OCI-LY3 (cell line): Measurements from ENCODE around the gene GAL3ST1.

ENCODE experiments used
- H2AFZ ChIP-seq: fragments of 200-600, 300-600 bp; shearing (Covaris generic); 2 replicates; pipeline ENCODE4 v1.6.0; 2014; ENCODE audit warnings: antibody characterized with exemption, low read depth, low read length
- H3K27ac ChIP-seq: fragments of 200-600, 300-600 bp; sonication (generic); 2 replicates; pipeline ENCODE4 v1.5.1; 2014; ENCODE audit warnings: mild to moderate bottlenecking, low read length, moderate library complexity, mixed read lengths
- H3K27me3 ChIP-seq: fragments of 200-600, 300-600 bp; sonication (generic); 2 replicates; pipeline ENCODE4 v1.6.1; 2014; ENCODE audit warnings: low read depth, low read length, mixed read lengths
- H3K36me3 ChIP-seq: fragments of 200-600, 300-600 bp; sonication (generic); replicated peaks from 2 replicates; pipeline ENCODE3; 2014; ENCODE audit warnings: low read depth, low read length, mixed read lengths
- H3K4me1 ChIP-seq: fragments of 300-600, 200-600 bp; sonication (generic); 2 replicates; pipeline ENCODE4 v1.6.1; 2014; ENCODE audit warnings: low read length, mixed read lengths
- H3K4me2 ChIP-seq: fragments of 200-600, 300-600 bp; sonication (generic); 2 replicates; pipeline ENCODE4 v1.6.1; 2014; ENCODE audit warnings: low read length, mixed read lengths
- H3K4me3 ChIP-seq: fragments of 300-600, 200-600 bp; sonication (generic); 2 replicates; pipeline ENCODE4 v1.5.1; 2014; ENCODE audit warnings: antibody characterized with exemption, mild to moderate bottlenecking, low read length, moderate library complexity
- H3K79me2 ChIP-seq: fragments of 300-600, 200-600 bp; shearing (Covaris generic); 2 replicates; pipeline ENCODE4 v1.6.1; 2014; ENCODE audit warnings: mild to moderate bottlenecking, low read length, mixed read lengths
- H3K9ac ChIP-seq: fragments of 300-600, 200-600 bp; shearing (Covaris generic); 2 replicates; pipeline ENCODE4 v1.6.0; 2014; ENCODE audit warnings: mild to moderate bottlenecking, low read length, moderate library complexity
- H3K9me3 ChIP-seq: fragments of 200-600, 300-600 bp; shearing (Covaris generic); 2 replicates; pipeline ENCODE4 v1.6.1; 2014; ENCODE audit warnings: low read length, mixed read lengths; ENCODE audit not compliant: insufficient read depth
- H4K20me1 ChIP-seq: fragments of 200-600, 300-600 bp; sonication (generic); 2 replicates; pipeline ENCODE4 v1.6.1; 2016; ENCODE audit warnings: low read length, mixed read lengths; ENCODE audit not compliant: insufficient read depth
- CTCF ChIP-seq: fragments of 200-600, 300-600 bp; sonication (generic); IDR thresholded peaks from 2 replicates; pipeline ENCODE4 v1.5.1; 2014; ENCODE audit warnings: antibody characterized with exemption, low read length, low read depth
- EZH2phosphoT487 ChIP-seq: fragments of 200-600 bp; shearing (Covaris generic); IDR thresholded peaks from 2 replicates; pipeline ENCODE4 v1.6.1; 2018; ENCODE audit warnings: antibody characterized with exemption, mixed run types, low read depth

Gene GAL3ST1

DNA sequence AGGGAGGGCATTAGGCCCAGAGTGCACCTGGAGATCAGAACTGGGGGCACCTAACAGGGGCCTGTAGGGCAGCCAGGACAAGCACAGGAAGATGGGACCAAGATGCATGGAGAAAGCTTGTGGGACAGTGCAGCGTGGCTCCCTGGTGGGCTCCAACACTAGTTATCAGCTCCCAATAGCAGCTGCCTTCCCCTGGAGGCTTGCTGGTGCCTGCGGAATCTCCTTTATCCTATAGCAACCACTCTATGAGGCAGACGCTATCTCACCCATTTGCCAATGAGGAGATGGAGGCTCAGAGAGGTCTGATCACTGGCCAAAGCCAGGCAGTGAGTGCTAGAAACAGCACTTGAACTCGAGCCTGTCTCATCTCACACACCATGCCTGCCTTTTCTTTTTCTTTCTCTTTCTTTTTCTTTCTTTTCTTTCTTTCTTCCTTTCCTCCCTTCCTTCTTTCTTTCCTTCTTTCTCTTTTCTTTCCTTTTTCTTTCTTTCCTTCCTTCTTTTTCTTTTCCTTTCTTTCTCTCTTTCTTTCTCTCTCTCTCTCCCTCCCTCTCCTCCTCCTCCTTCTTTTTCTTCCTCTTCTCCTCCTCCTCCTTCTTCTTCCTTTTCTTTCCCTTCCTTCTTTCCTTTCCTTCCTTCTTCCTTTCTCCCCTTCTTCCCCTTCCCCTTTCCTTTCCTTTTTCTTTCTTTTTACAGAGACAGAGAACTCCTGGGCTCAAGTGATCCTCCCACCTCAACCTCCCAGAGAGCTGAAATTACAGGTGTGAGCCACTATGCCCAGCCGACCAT lies 52.9 kb downstream of the GAL3ST1 start:
- Histone ChIP-seq H3K9me3 (no peaks in the 10 kb centered on the region), H3K4me3 (no peak overlapping the region), H2AFZ (no peak overlapping the region), H3K36me3 (no peaks in the 10 kb centered on the region), H3K27me3 (peaks cover 19% of the 10 kb centered on the region; the same call in 1 of the 2 replicates), H3K79me2 (no peaks in the 10 kb centered on the region), H4K20me1 (no peaks in the 10 kb centered on the region), H3K9ac (no peak overlapping the region), H3K27ac (no peak overlapping the region), H3K4me1 (no peaks in the 10 kb centered on the region), H3K4me2 (no peak overlapping the region)
- no peak for TF ChIP-seq CTCF
- TF ChIP-seq EZH2phosphoT487, result no peak

DNA sequence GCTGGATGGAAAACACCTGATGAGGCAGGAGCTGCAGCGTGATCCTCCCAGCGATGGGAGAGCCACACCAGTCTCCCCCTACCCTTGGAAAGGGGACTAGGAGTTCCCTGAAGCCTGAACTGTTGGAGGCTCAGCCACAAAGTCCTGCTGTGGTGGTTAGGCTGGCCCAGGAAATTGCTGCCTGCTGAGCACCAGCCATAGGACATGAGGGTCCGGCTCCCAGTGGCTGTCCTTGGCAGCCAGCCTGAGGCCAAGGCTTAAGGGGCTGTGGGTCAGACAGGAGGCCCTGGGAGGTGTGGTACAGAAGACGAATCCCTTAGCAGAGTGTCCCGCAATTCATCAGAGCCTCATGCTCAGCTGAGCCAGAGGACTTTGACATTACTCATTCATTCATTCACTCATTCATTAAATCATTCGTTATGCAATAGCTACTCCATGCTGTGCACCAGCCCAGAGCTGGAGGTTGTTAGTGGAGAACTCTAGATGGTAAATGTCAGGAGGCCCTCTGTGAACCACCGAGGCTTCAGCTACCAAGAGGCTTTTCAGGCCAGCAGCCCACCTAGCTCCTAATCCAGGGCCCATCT lies 54.5 kb downstream of the GAL3ST1 start:
- H3K27ac ChIP-seq, result no peak overlapping the region
- no peak overlapping the region for H3K9ac ChIP-seq
- H3K27me3 ChIP-seq, result peaks cover 19% of the 10 kb centered on the region; the same call in 1 of the 2 replicates
- no peaks in the 10 kb centered on the region for H3K9me3 ChIP-seq
- TF ChIP-seq CTCF, result no peak
- TF ChIP-seq EZH2phosphoT487, result no peak
- H3K4me1 ChIP-seq, result no peaks in the 10 kb centered on the region
- no peaks in the 10 kb centered on the region for H4K20me1 ChIP-seq
- H3K36me3 ChIP-seq, result no peaks in the 10 kb centered on the region
- H2AFZ ChIP-seq, result no peak overlapping the region
- no peak overlapping the region for H3K4me3 ChIP-seq
- H3K4me2 ChIP-seq, result no peak overlapping the region
- no peaks in the 10 kb centered on the region for H3K79me2 ChIP-seq

DNA sequence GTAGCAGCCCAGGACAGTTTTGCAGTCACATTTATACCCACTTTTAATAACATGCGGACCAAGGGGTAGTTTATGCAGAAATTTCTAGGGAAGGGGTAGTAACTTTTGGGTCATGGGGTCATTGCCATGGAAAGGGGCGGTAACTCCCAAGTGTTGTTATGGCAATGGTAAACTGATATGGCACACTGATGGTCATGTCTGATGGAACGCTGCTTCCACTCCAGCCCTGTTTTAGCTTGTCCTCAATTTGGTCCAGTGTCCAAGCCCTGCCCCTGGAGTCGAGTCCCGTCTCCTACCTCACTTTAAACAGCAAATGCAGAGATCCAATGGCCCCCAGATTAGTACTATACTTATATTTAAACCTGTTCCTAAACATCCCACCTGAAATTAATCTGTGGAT lies 57.7 kb downstream of the GAL3ST1 start:
- Histone ChIP-seq H3K27ac (no peak overlapping the region), H3K27me3 (peaks cover 3% of the 10 kb centered on the region; the same call in 1 of the 2 replicates), H3K9ac (no peak overlapping the region), H3K9me3 (no peaks in the 10 kb centered on the region), H3K79me2 (no peaks in the 10 kb centered on the region), H3K4me3 (no peak overlapping the region), H3K4me1 (no peaks in the 10 kb centered on the region), H4K20me1 (no peaks in the 10 kb centered on the region), H3K4me2 (no peak overlapping the region), H2AFZ (no peak overlapping the region), H3K36me3 (no peaks in the 10 kb centered on the region)
- TF ChIP-seq CTCF, result no peak
- TF ChIP-seq EZH2phosphoT487, result no peak

- H2AFZ ChIP-seq, result no peak overlapping the region
- H3K9ac ChIP-seq, result no peak overlapping the region
- H3K79me2 ChIP-seq, result no peaks in the 10 kb centered on the region
- H3K4me2 ChIP-seq, result no peak overlapping the region
- no peak overlapping the region for H3K4me3 ChIP-seq
- peaks cover 3% of the 10 kb centered on the region; the same call in 1 of the 2 replicates for H3K27me3 ChIP-seq
- TF ChIP-seq EZH2phosphoT487 (no peak), CTCF (no peak)
- no peaks in the 10 kb centered on the region for H3K9me3 ChIP-seq
- no peaks in the 10 kb centered on the region for H3K4me1 ChIP-seq
- H4K20me1 ChIP-seq, result no peaks in the 10 kb centered on the region
- H3K36me3 ChIP-seq, result no peaks in the 10 kb centered on the region
- H3K27ac ChIP-seq, result no peak overlapping the region
Observed at GRCh38 chr22:30516273-30516672, 58.2 kb downstream of the GAL3ST1 start.
